ENCODE measurements around the gene ZNRF1. TPM values are rescaled to one million over a fixed set of nuclear protein-coding genes. Genes with fewer than 3 reads are reported as not detected.
A peak's percentile ranks its signal among the peaks of the same experiment; 100 is the strongest.

ZNRF1 gene
- total RNA-seq, 1 donor from 2014 or later = 10.8 TPM

DNA sequence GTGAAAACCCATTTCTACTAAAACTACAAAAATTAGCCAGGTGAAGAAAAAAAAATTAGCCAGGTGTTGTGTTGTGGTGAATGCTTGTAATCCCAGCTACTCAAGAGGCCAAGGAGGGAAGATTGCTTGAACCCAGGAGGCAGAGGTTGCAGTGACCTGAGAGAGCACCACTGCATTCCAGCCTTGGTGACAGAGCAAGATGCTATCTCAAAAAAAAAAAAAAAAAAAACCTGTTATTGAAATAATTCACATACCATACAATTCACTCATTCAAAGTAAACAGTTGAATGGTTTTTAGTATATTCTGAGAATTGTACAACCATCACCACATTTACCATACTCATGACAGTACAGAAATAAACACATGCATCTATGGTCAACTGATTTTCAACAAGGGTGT, 31.0 kb downstream of the ZNRF1 start:
- H3K36me3 ChIP-seq (ENCODE audit: control insufficient read depth, insufficient read depth, low read length) = no peaks in the 10 kb centered on the region
- no peak for FAIRE-seq
- DNase-seq (ENCODE audit: low read depth) = peak; percentile 35
- no peak overlapping the region for H3K4me3 ChIP-seq (ENCODE audit: low read depth, low read length)
- no peaks in the 10 kb centered on the region for H3K27me3 ChIP-seq (ENCODE audit: control insufficient read depth, insufficient read depth, low read length)
- TF ChIP-seq CTCF (IDR thresholded peaks at IDR 0.05; ENCODE audit: insufficient read depth, low read length, severe bottlenecking) = no peak

DNA sequence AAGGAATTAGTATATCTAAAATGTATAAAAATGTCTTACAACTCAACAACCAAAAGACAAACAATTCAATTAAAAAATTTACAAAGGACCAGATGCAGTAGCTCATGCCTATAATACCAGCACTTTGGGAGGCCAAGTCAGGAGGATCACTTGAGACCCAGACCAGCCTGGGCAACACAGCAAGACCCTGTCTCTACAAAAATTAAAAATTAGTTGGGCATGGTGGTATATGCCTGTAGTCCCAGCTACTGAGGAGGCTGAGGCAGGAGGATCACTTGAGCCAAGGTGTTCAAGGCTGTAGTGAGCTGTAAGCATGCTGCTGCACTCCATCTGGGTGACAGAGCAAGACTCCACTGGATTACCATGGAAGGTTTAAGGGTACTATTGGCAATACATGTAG, 33.8 kb downstream of the ZNRF1 start:
- Histone ChIP-seq H3K27me3 (ENCODE audit: control insufficient read depth, insufficient read depth, low read length) (no peaks in the 10 kb centered on the region), H3K4me3 (ENCODE audit: low read depth, low read length) (no peak overlapping the region), H3K36me3 (ENCODE audit: control insufficient read depth, insufficient read depth, low read length) (no peaks in the 10 kb centered on the region)
- no peak for TF ChIP-seq CTCF (IDR thresholded peaks at IDR 0.05; ENCODE audit: insufficient read depth, low read length, severe bottlenecking)
- FAIRE-seq (no peak), DNase-seq (ENCODE audit: low read depth) (no peak)

DNA sequence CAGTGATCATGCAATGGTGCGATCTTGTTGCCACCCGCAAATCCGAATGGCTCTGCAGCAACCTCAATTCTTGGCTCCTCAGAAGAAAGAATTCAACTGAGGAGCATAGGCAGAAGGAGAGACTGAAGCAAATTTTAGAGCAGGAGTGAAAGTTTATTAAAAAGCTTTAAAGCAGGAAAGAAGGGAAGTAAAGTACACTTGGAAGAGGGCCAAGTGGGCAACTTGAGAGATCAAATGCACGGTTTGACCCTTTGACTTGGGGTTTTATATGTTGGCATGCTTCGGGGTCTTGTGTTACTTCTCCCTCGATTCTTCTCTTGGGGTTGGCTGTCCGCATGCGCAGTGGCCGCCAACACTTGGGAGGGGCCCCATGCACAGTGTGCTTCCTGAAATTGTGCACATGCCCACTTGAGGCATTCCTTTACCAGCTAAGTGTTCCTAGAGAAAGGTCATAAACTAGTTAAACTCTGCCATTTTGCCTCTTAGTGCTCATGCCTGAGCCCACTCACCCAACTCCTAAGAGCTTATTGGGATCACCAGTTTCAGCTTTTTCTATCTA, 36.7 kb downstream of the ZNRF1 start:
- FAIRE-seq = no peak
- H3K4me3 ChIP-seq (ENCODE audit: low read depth, low read length) = no peak overlapping the region
- no peak for TF ChIP-seq CTCF (IDR thresholded peaks at IDR 0.05; ENCODE audit: insufficient read depth, low read length, severe bottlenecking)
- no peak for DNase-seq (ENCODE audit: low read depth)
- H3K27me3 ChIP-seq (ENCODE audit: control insufficient read depth, insufficient read depth, low read length) = no peaks in the 10 kb centered on the region
- H3K36me3 ChIP-seq (ENCODE audit: control insufficient read depth, insufficient read depth, low read length) = no peaks in the 10 kb centered on the region

- H3K36me3 ChIP-seq (ENCODE audit: control insufficient read depth, insufficient read depth, low read length) = no peaks in the 10 kb centered on the region
- no peak for FAIRE-seq
- H3K27me3 ChIP-seq (ENCODE audit: control insufficient read depth, insufficient read depth, low read length) = no peaks in the 10 kb centered on the region
- DNase-seq (ENCODE audit: low read depth) = no peak
- H3K4me3 ChIP-seq (ENCODE audit: low read depth, low read length) = no peak overlapping the region
- TF ChIP-seq CTCF (IDR thresholded peaks at IDR 0.05; ENCODE audit: insufficient read depth, low read length, severe bottlenecking) = no peak
Measured at GRCh38 chr16:75038036-75038858, 39.4 kb downstream of the ZNRF1 start.

DNA sequence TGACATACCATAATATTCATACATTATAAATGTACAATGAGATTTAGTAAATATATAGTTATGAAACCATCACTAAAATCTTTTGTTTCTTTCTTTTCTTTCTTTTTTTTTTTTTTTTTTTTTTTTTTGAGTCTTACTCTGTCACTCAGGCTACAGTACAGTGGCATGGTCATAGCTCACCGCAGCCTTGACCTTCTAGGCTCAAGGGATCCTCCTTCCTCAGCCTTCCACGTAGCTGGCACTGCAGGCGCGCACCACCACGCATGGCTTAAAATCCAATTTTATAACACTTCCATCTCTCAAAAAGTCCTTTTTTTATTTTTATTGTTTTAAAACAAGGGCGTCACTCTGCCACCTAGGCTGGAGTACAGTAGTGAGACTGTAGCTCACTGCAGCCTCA, 41.1 kb downstream of the ZNRF1 start:
- TF ChIP-seq CTCF (IDR thresholded peaks at IDR 0.05; ENCODE audit: insufficient read depth, low read length, severe bottlenecking) = no peak
- Histone ChIP-seq H3K27me3 (ENCODE audit: control insufficient read depth, insufficient read depth, low read length) (no peaks in the 10 kb centered on the region), H3K36me3 (ENCODE audit: control insufficient read depth, insufficient read depth, low read length) (no peaks in the 10 kb centered on the region), H3K4me3 (ENCODE audit: low read depth, low read length) (no peak overlapping the region)
- no peak for DNase-seq (ENCODE audit: low read depth)
- no peak for FAIRE-seq

All from bronchial epithelial cell (primary cell).